HEK293T (cell line): ENCODE measurements around the gene LIN37.

ENCODE experiments used
- ARNT ChIP-seq: fragments of 450-650 bp; IDR thresholded peaks from 2 replicates; pipeline ENCODE4 v1.6.1; 2017; ENCODE audit warnings: mild to moderate bottlenecking
- BHLHE40 ChIP-seq: fragments of 450-650 bp; IDR thresholded peaks from 2 replicates; pipeline ENCODE4 v1.6.1; 2016; ENCODE audit warnings: mild to moderate bottlenecking, moderate library complexity, borderline replicate concordance
- FOXK2 ChIP-seq: fragments of 450-650 bp; IDR thresholded peaks from 2 replicates; pipeline ENCODE4 v1.6.1; 2016; ENCODE audit warnings: mild to moderate bottlenecking
- FOXM1 ChIP-seq: fragments of 450-650 bp; IDR thresholded peaks from 2 replicates; pipeline ENCODE4 v1.6.1; 2017; ENCODE audit warnings: mild to moderate bottlenecking, borderline replicate concordance
- HDGF ChIP-seq: fragments of 450-650 bp; IDR thresholded peaks from 2 replicates; pipeline ENCODE4 v1.6.1; 2017; ENCODE audit warnings: antibody characterized with exemption, borderline replicate concordance
- L3MBTL2 ChIP-seq: fragments of 450-650 bp; conservative IDR thresholded peaks from 2 replicates; pipeline ENCODE4 v1.6.1; 2016; ENCODE audit warnings: mild to moderate bottlenecking
- LEF1 ChIP-seq: fragments of 450-650 bp; IDR thresholded peaks from 2 replicates; pipeline ENCODE4 v1.6.1; 2017; ENCODE audit warnings: mild to moderate bottlenecking, borderline replicate concordance
- NFRKB ChIP-seq: fragments of 450-650 bp; IDR thresholded peaks from 2 replicates; pipeline ENCODE4 v1.6.1; 2016; ENCODE audit warnings: mild to moderate bottlenecking, moderate library complexity
- SP1 ChIP-seq: fragments of 450-650 bp; IDR thresholded peaks from 2 replicates; pipeline ENCODE4 v1.6.1; 2017
- SUZ12 ChIP-seq: fragments of 450-650 bp; IDR thresholded peaks from 2 replicates; pipeline ENCODE4 v1.6.1; 2016; ENCODE audit warnings: mild to moderate bottlenecking
- TARDBP ChIP-seq: fragments of 450-650 bp; IDR thresholded peaks from 2 replicates; pipeline ENCODE4 v1.6.1; 2016
- ZNF384 ChIP-seq: fragments of 450-650 bp; IDR thresholded peaks from 2 replicates; pipeline ENCODE4 v1.6.1; 2016

DNA sequence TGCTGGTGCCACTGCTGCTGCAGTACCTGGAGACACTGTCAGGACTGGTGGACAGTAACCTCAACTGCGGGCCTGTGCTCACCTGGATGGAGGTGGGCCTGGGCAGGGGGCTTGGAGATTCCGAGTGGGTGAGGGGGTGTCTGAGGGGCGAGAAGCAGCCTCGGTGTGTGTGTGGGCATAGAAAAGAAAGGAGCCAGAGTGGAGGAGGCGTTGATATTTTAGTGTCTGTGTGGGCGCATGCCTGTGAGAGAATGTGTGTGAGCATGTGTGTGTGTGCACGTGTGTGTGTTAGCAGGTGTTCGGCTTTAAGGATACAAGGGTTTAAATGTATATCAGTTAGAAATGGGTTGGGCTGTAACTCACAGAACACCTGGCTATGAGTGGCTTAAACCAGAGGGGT is 30.7 kb downstream of the LIN37 start:
- TF ChIP-seq ZNF384 (no peak), BHLHE40 (no peak), SP1 (no peak), NFRKB (no peak), LEF1 (no peak), SUZ12 (no peak), ARNT (no peak), FOXM1 (no peak), FOXK2 (no peak), HDGF (no peak), TARDBP (no peak), L3MBTL2 (no peak)
